Heart left ventricle (tissue), 16 donors: Measurements from ENCODE around the gene B4GALT2. TPM values are rescaled to one million over a fixed set of nuclear protein-coding genes. Genes with fewer than 3 reads are reported as not detected.

Source experiments
- ATAC-seq, 4 donors: fragments of 200-7000 bp; cut with Tn5 transposase; one replicate each; pipeline ENCODE4 v1.9.1; 2020 to 2022; ENCODE audit warnings: moderate library complexity in 4 of 4, mild to moderate bottlenecking in 3 of 4, moderate number of reproducible peaks in 1 of 4
- DNase-seq, 5 donors: peaks; one replicate each; pipeline ENCODE4 v3.0.0-alpha.2; 2020
- H3K27ac ChIP-seq, 12 donors: fragments of 200-600 bp; sonication (generic) in 4 of 12; one replicate each; pipeline versions ENCODE4 v1.5.0 to v1.8.0; 2016 to 2022; ENCODE audit warnings: mild to moderate bottlenecking in 2 of 12
- H3K27me3 ChIP-seq, 9 donors: fragments of 200-600 bp; sonication (generic) in 2 of 9; one replicate each; pipeline versions ENCODE4 v1.5.1 to v1.8.0; 2016 to 2022; ENCODE audit warnings: mild to moderate bottlenecking in 3 of 9
- H3K36me3 ChIP-seq, 9 donors: fragments of 200-600 bp; sonication (generic) in 2 of 9; one replicate each; pipeline versions ENCODE4 v1.5.0 to v1.8.0; 2018 to 2022; ENCODE audit warnings: mild to moderate bottlenecking in 2 of 9
- H3K4me1 ChIP-seq, 12 donors: fragments of 200-600 bp; sonication (generic) in 4 of 12; one replicate each; pipeline versions ENCODE4 v1.5.0 to v1.8.0; 2016 to 2022; ENCODE audit warnings: mild to moderate bottlenecking in 3 of 12
- H3K4me3 ChIP-seq, 12 donors: fragments of 200-600 bp; sonication (generic) in 4 of 12; one replicate each; pipeline versions ENCODE4 v1.5.0 to v1.8.0; 2017 to 2022; ENCODE audit warnings: mild to moderate bottlenecking in 9 of 12, moderate library complexity in 4 of 12
- H3K9me3 ChIP-seq, 12 donors: fragments of 200-600 bp; sonication (generic) in 4 of 12; one replicate each; pipeline versions ENCODE4 v1.5.0 to v1.8.0; 2016 to 2022; ENCODE audit warnings: mild to moderate bottlenecking in 1 of 12
- CTCF ChIP-seq, 12 donors: fragments of 200-600 bp; sonication (generic) in 4 of 12; IDR thresholded peaks; one replicate each; pipeline versions ENCODE4 v1.5.0 to v1.8.0; 2018 to 2022; ENCODE audit warnings: antibody characterized with exemption in 12 of 12, mild to moderate bottlenecking in 5 of 12
- POLR2A ChIP-seq, 2 donors: fragments of 450-650 bp; IDR thresholded peaks; one replicate each; pipeline ENCODE4 v1.6.1; 2017; ENCODE audit warnings: antibody characterized with exemption in 2 of 2, mild to moderate bottlenecking in 2 of 2, moderate library complexity in 2 of 2
- WGBS, 4 donors: extraction: QIAGEN DNeasy Blood & Tissue Kit in 2 of 4; methylation state at CpG; one replicate each; pipeline versions ENCODE4 v1.1.5 to v1.1.7; 2013 to 2018; 5-methylcytosine and 5-hydroxymethylcytosine counted together
- intact Hi-C, 10 donors: fragments of 100-400 bp; cut with DNase I; formaldehyde crosslinking; loops; one replicate each; pipeline versions ENCODE4 v1.11.1 to v1.14.2; 2022
- polyA plus RNA-seq, 2 donors: library from polyadenylated mRNA; stranded (reverse); fragments of 200-250 nt; gene quantifications; one replicate each; pipeline ENCODE4 v1.2.3, GENCODE V29; 2013
- total RNA-seq, 9 donors: library from RNA; depleted of rRNA in 2 of 9; stranded (reverse); fragments of >200 nt in 2 of 9; fragmentation: NEBNext Ultra II Directional in 3 of 9; extraction: Animal tissue kit (Norgen Biotek cat#: 25700) in 3 of 9; gene quantifications; one replicate each; pipeline versions ENCODE4 v1.1.0 to v1.2.4, GENCODE V29; 2016 to 2023
- donor health status: ischemic (EF 13 %, LVEDD 7.1; RV severe dilation, severe dysfunction).
- donor health status: healthy with polysubstance abuse.
- donor health status: DM: no; HTN: yes; CAD: no.
- donor health status: DM: no; HTN: no; CAD: no.
- donor health status: ischemic (EF 25% LVEDD 6.9; RV normal size, moderate dysfunction).
- donor health status: ischemic (EF 25% LVEDD 5.7; RV mildly dilated, moderate dysfunction).
- donor health status: healthy.
- donor health status: DM: yes; HTN: yes; CAD: no.
- donor health status: ischemic (EF 35%, LVEDD 5.7; RV mildly dilated, moderate dysfunction).
- donor health status: nonischemic (EF 11% LVEDD 7.7; RV severe dilation, severe dysfunction).
- donor health status: DM: yes; HTN: yes; CAD: no.
- donor health status: PGD.
- donor health status: ischemic (EF 29% LVEDD 5.4; RV normal size, mild dysfunction).
- donor health status: nonischemic (EF 23%, LVEDD 6.1; RV moderate dilation, normal function).

The B4GALT2 gene
- total and polyA plus RNA-seq, 11 donors = 26.8 to 65.7 (median 40.2) TPM

- 67 to 77% (median 77%) methylated on average over 17 to 19 of the region's 19 CpGs for WGBS, 4 donors
- Histone ChIP-seq H3K36me3 (peaks cover 0 to 8% (median 0%) of the 10 kb centered on the region in 9 donors), H3K27me3 (no peaks in the 10 kb centered on the region), H3K9me3 (no peaks in the 10 kb centered on the region), H3K4me1 (peaks cover 0 to 19% (median 9%) of the 10 kb centered on the region in 12 donors), H3K27ac (peak overlapping the region in 8 of 12 donors; percentile 27 to 80 (median 58)), H3K4me3 (peak overlapping the region; percentile 58 to 96 (median 66))
- intact Hi-C loops = no loop called here
- DNase-seq (no peak), ATAC-seq (peak in 1 of 4 donors; percentile 1)
- TF ChIP-seq POLR2A (IDR thresholded peaks at IDR 0.05) (no peak), CTCF (IDR thresholded peaks at IDR 0.05) (no peak)
These were observed 11.5 kb downstream of the B4GALT2 start for GRCh38 chr1:43990271-43991199.

DNA sequence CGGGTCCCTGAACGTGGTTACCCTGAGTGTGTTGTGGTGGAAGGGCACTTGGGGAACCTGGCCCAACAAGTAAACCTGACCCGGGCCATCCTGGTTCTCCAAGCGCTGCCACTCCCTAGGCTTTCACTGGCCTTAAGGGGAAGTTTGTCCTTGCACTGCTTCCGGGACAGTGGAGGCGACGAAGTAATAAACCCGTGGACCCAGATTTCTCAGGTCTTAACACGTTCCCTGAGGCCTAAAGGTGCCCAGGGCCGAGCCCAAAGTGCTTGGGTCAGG lies 12.1 kb downstream of the B4GALT2 start:
- TF ChIP-seq POLR2A (IDR thresholded peaks at IDR 0.05) (no peak), CTCF (IDR thresholded peaks at IDR 0.05) (no peak)
- Histone ChIP-seq H3K4me3 (peak overlapping the region; percentile 58 to 96 (median 66)), H3K36me3 (peaks cover 0 to 3% (median 0%) of the 10 kb centered on the region in 9 donors), H3K4me1 (peaks cover 0 to 19% (median 9%) of the 10 kb centered on the region in 12 donors), H3K27me3 (no peaks in the 10 kb centered on the region), H3K9me3 (no peaks in the 10 kb centered on the region), H3K27ac (peak overlapping the region in 11 of 12 donors; percentile 27 to 80 (median 52))
- intact Hi-C loops = no loop called here
- WGBS, 4 donors = 1 to 3% (median 2%) methylated on average over 6 to 10 of the region's 10 CpGs
- DNase-seq = no peak
- peak in 2 of 4 donors; percentile 32 to 37 for ATAC-seq

DNA sequence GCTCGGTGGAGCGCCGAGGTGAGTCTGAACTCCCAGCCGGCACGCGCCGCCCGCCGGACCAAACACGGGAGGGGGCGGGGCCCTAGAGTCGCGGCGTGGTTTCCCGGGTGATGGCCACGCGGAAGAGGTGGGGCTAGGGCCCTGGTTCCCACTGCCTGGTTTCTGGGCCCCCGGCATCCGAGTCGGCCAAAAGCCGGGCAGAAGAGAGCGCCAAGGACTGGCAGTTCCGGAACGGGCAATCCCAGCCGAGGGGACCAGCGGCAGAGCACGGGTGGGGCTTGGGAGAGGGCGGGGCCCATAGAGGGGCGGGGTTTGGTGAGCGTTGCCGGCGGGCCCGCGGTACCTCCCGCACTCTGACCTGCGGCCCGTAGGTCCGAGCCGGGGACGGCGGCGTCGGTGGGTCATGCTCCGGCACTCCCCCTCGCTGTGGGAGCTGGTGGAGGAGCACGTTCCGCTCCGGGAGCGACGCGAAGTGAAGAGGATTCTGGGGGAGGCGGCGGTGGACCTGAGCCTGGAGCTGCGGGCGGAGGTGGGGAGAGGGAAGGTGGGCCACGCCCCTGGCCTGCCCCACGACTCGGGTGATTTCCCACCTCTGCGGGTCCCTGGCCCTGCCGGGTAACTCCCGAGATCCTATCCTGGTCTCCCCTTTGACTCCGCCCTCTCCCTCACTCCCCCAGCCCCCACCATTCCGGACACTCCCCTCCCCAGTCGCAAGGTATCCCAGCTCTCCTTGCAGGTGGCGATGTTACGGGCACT lies 12.6 kb downstream of the B4GALT2 start, which contains the start of gene CCDC24:
CCDC24 (plus strand) TSS at position 124 of the 756 bp plus-strand sequence; CDS start at position 404, 280 bp downstream.
- peak within 1 kb of the TSS; percentile 58 to 96 (median 66) for H3K4me3 ChIP-seq
- ATAC-seq (peak; percentile 84 to 90 (median 89)), DNase-seq (peak; percentile 84 to 90 (median 85))
- H3K27ac ChIP-seq = peak within 1 kb of the TSS in 11 of 12 donors; percentile 27 to 80 (median 52)
- no peaks in the 10 kb centered on the region for H3K27me3 ChIP-seq
- intact Hi-C loops = no loop called here
- WGBS, 4 donors = 1% methylated on average over 42 to 66 of the region's 66 CpGs
- H3K9me3 ChIP-seq = no peaks in the 10 kb centered on the region
- peak in 1 of 12 donors; percentile 29 for TF ChIP-seq CTCF (IDR thresholded peaks at IDR 0.05)
- peak in 1 of 2 donors; percentile 34 for TF ChIP-seq POLR2A (IDR thresholded peaks at IDR 0.05)
- no peaks in the 10 kb centered on the region for H3K36me3 ChIP-seq
- peaks cover 0 to 24% (median 10%) of the 10 kb centered on the region in 12 donors for H3K4me1 ChIP-seq
